ENCODE measurements around the gene ATPAF2. TPM values are rescaled to one million over a fixed set of nuclear protein-coding genes. Genes with fewer than 3 reads are reported as not detected.

ATPAF2 gene
- total and polyA plus RNA-seq, 10 of the 15 experiments (the other 5 are each of a cell fraction or from before 2014, with no cell fraction given) = 6.5 to 33.0 (median 26.5) TPM

DNA sequence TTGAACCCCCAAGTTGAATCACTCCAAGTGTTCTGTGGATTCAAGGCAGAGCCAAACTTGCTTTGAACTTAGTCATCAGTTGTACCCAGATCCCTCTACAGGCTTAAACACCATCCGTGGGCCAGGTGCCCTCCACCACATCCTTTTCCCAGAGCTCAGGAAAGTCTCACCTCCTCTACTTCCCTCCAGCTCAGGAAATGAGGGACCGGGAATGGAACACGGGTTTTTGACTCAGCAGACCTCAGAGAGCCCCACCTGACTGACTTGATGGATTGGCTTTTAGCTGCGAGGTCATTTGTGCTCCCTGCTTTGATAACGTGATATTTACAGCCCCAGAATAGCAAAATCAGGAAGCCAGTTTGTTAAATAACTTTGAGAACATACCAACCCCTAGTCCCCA is 20.3 kb upstream of the ATPAF2 start:
- FAIRE-seq = no peak
- no peak for TF ChIP-seq TAF1 (IDR thresholded peaks at IDR 0.05; ENCODE audit: borderline replicate concordance, low read depth, low read length)
- no peak for TF ChIP-seq NRF1 (conservative IDR thresholded peaks at IDR 0.05; ENCODE audit: low read depth, low read length)
- TF ChIP-seq, protein P1, sequence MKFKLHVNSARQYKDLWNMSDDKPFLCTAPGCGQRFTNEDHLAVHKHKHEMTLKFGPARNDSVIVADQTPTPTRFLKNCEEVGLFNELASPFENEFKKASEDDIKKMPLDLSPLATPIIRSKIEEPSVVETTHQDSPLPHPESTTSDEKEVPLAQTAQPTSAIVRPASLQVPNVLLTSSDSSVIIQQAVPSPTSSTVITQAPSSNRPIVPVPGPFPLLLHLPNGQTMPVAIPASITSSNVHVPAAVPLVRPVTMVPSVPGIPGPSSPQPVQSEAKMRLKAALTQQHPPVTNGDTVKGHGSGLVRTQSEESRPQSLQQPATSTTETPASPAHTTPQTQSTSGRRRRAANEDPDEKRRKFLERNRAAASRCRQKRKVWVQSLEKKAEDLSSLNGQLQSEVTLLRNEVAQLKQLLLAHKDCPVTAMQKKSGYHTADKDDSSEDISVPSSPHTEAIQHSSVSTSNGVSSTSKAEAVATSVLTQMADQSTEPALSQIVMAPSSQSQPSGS (IDR thresholded peaks at IDR 0.05; ENCODE audit: low read length) = no peak
- no peak for TF ChIP-seq SMARCA5 (IDR thresholded peaks at IDR 0.05)
- no peak for TF ChIP-seq POU2F2 (IDR thresholded peaks at IDR 0.05; ENCODE audit: borderline replicate concordance, low read depth, low read length)
- TF ChIP-seq HDGF (IDR thresholded peaks at IDR 0.05) = no peak
- intact Hi-C loops (cut with micrococcal nuclease; ENCODE audit: unreplicated experiment) = no loop called here
- ChIA-PET CTCF (interaction anchor here (1.0 kb wide), 1 partner anchor 12 kb away, joined by 7 read pairs; no protein-coding TSS in a partner anchor), POLR2A (interaction anchor here (0.6 kb wide), 1 partner anchor 325 kb away, joined by 8 read pairs; no protein-coding TSS in a partner anchor), RAD21 (ENCODE audit: unreplicated experiment) (no interaction called here), SMC1A (ENCODE audit: uncharacterized antibody, unreplicated experiment) (interaction anchor here (2.0 kb wide), 1 partner anchor 9 kb away, joined by 8 read pairs; no protein-coding TSS in a partner anchor)
- no peak for ATAC-seq
- in situ Hi-C loops (cut with MboI) = no loop called here
- 64% methylated on average over 5 of the region's 5 CpGs for WGBS (ENCODE audit: insufficient coverage, insufficient replicate concordance, low lambda C conversion rate, missing lambda C conversion rate)
- BruUV-seq (replicated peaks) = no TSS peak
- Histone ChIP-seq H3K36me3 (ENCODE audit: control insufficient read depth in 2 of 2, insufficient read depth in 2 of 2, low read length in 1 of 2) (peaks cover 0 to 11% of the 10 kb centered on the region in 2 experiments; a peak in 3 of 4 replicates), H3K9me3 (replicated peaks; ENCODE audit: control insufficient read depth, insufficient read depth, low read length) (no peaks in the 10 kb centered on the region), H3K4me2 (ENCODE audit: control insufficient read depth, insufficient read depth) (no peak overlapping the region), H3K4me1 (ENCODE audit: control insufficient read depth, insufficient read depth, low read length) (no peaks in the 10 kb centered on the region), H3K27ac (ENCODE audit: control insufficient read depth, insufficient read depth) (no peak overlapping the region), H3K27me3 (replicated peaks in 1 of 2; ENCODE audit: control insufficient read depth in 2 of 2, insufficient read depth in 2 of 2, low read length in 1 of 2) (no peaks in the 10 kb centered on the region), H4K20me1 (ENCODE audit: control insufficient read depth, insufficient read depth) (no peaks in the 10 kb centered on the region), H2AFZ (ENCODE audit: control insufficient read depth, low read depth, low read length) (no peak overlapping the region), H3K4me3 (no peak overlapping the region), H3K9ac (ENCODE audit: control insufficient read depth, insufficient read depth, low read length) (no peak overlapping the region), H3K79me2 (ENCODE audit: control insufficient read depth, insufficient read depth, low read length) (no peaks in the 10 kb centered on the region)
- DNase-seq (ENCODE audit: low read depth, low spot score) = no peak

DNA sequence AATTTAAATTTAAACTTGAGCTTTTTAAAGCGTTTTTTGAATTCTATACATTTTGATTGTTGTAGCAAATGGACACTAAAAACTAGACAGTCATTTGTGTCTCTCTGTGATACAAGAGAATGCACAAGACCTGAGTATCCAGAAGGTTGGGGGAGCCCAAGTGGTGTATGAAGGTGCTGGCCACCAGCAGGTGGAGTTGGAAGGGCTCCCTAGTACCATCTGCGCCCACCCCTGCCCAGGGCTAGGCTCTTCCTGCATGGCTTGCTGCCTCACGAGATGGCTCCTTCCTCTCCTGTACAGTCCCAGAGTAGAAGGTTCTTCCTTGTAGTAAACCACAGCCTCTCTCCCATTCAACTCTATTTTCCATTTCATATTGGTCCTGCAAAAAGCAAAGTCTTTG is 17.2 kb upstream of the ATPAF2 start:
- SMC1A ChIA-PET (ENCODE audit: uncharacterized antibody, unreplicated experiment) = no interaction called here
- FAIRE-seq (no peak), ATAC-seq (no peak), DNase-seq (ENCODE audit: low read depth, low spot score) (no peak)
- no peak overlapping the region for H3K27ac ChIP-seq (ENCODE audit: control insufficient read depth, insufficient read depth)
- no peak overlapping the region for H3K9ac ChIP-seq (ENCODE audit: control insufficient read depth, insufficient read depth, low read length)
- H4K20me1 ChIP-seq (ENCODE audit: control insufficient read depth, insufficient read depth) = no peaks in the 10 kb centered on the region
- no peaks in the 10 kb centered on the region for H3K27me3 ChIP-seq (replicated peaks in 1 of 2; ENCODE audit: control insufficient read depth in 2 of 2, insufficient read depth in 2 of 2, low read length in 1 of 2)
- in situ Hi-C loops (cut with MboI) (no loop called here), intact Hi-C loops (cut with micrococcal nuclease; ENCODE audit: unreplicated experiment) (no loop called here)
- no peak for TF ChIP-seq IKZF1 (conservative IDR thresholded peaks at IDR 0.05)
- TF ChIP-seq SP1 (IDR thresholded peaks at IDR 0.05; ENCODE audit: low read depth, low read length) = no peak
- TF ChIP-seq, protein P2, sequence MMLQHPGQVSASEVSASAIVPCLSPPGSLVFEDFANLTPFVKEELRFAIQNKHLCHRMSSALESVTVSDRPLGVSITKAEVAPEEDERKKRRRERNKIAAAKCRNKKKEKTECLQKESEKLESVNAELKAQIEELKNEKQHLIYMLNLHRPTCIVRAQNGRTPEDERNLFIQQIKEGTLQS (IDR thresholded peaks at IDR 0.05; ENCODE audit: borderline replicate concordance, extremely low read depth, low read depth, low read length) = no peak
- TF ChIP-seq POU2F2 (IDR thresholded peaks at IDR 0.05; ENCODE audit: borderline replicate concordance, low read depth, low read length) = no peak
- no peak for TF ChIP-seq GATAD2B (conservative IDR thresholded peaks at IDR 0.05; ENCODE audit: low read depth)
- no peak for TF ChIP-seq ZBED1 (IDR thresholded peaks at IDR 0.05; ENCODE audit: borderline replicate concordance)
- TF ChIP-seq RAD21 (IDR thresholded peaks at IDR 0.05; ENCODE audit: insufficient read depth, low read depth, low read length) = no peak
- no peak for TF ChIP-seq ZNF384 (IDR thresholded peaks at IDR 0.05; ENCODE audit: borderline replicate concordance, low read depth, low read length)
- peaks cover 0 to 8% of the 10 kb centered on the region in 2 experiments; a peak in 2 of 4 replicates for H3K36me3 ChIP-seq (ENCODE audit: control insufficient read depth in 2 of 2, insufficient read depth in 2 of 2, low read length in 1 of 2)
- POLR2A ChIA-PET = no interaction called here
- CTCF ChIA-PET = no interaction called here
- no peaks in the 10 kb centered on the region for H3K9me3 ChIP-seq (replicated peaks; ENCODE audit: control insufficient read depth, insufficient read depth, low read length)
- no peak overlapping the region for H2AFZ ChIP-seq (ENCODE audit: control insufficient read depth, low read depth, low read length)
- RAD21 ChIA-PET (ENCODE audit: unreplicated experiment) = interaction anchor here (0.7 kb wide), 1 partner anchor 23 kb away, joined by 3 read pairs; no protein-coding TSS in a partner anchor
- H3K79me2 ChIP-seq (ENCODE audit: control insufficient read depth, insufficient read depth, low read length) = no peaks in the 10 kb centered on the region
- 76% methylated on average over 3 of the region's 3 CpGs for WGBS (ENCODE audit: insufficient coverage, insufficient replicate concordance, low lambda C conversion rate, missing lambda C conversion rate)
- H3K4me3 ChIP-seq = no peak overlapping the region
- H3K4me1 ChIP-seq (ENCODE audit: control insufficient read depth, insufficient read depth, low read length) = no peaks in the 10 kb centered on the region
- BruUV-seq (replicated peaks) = no TSS peak
- H3K4me2 ChIP-seq (ENCODE audit: control insufficient read depth, insufficient read depth) = no peak overlapping the region
